Stimulated activated CD8-positive, alpha-beta memory T cell treated with anti-CD3 and anti-CD28 coated beads, Interleukin-4, amount 100 ng/mL, for 48 hours (primary cell): ENCODE data around the gene PIWIL4.

ENCODE experiments used
- DNase-seq: peaks from one replicate; pipeline ENCODE4 v3.0.0-alpha.2; 2020

The PIWIL4 gene

GRCh38 chr11:94666792-94667721 is 99.9 kb downstream of the PIWIL4 start:
- no peak for DNase-seq

DNA sequence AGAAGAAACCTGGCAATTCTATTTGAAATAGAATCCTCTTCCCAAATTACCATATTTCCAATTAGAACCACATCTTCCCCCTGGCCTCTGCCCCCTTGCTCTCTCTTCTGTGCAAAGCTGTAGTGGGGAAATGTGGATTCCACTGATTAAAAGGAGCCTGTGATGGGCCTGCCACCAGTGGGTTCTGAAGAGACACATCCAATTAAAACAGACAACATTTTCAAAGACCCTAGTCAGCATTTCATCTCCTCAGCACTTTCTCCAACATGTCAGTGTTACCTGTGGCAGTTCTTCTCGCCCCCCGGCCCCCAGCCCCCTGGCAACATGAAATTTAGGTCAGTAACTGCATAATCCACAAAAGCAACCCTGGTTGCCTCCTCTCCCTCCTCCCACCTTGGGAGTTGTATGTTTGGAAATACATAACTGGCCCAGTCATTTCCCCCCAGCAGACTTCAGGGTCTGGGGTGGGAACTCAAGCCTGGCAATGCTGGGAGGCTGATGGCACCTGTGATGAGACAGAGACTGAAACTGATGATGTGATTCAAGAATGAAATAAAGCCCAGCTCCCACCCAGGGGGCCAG is 101.1 kb downstream of the PIWIL4 start:
- no peak for DNase-seq

GRCh38 chr11:94669023-94669422 is 101.9 kb downstream of the PIWIL4 start:
- no peak for DNase-seq
